Raji (cell line): ENCODE measurements around the gene SLC7A5.

Experiments used
- POLR2A ChIP-seq: IDR thresholded peaks from 2 replicates; pipeline ENCODE4 v1.6.1; 2011; ENCODE audit warnings: low read depth, low read length, control low read depth; ENCODE audit not compliant: insufficient read depth

SLC7A5 gene

GRCh38 chr16:87830673-87831420 is 38.5 kb downstream of the SLC7A5 start:
- no peak for TF ChIP-seq POLR2A

GRCh38 chr16:87829988-87830672 is 39.2 kb downstream of the SLC7A5 start:
- no peak for TF ChIP-seq POLR2A

DNA sequence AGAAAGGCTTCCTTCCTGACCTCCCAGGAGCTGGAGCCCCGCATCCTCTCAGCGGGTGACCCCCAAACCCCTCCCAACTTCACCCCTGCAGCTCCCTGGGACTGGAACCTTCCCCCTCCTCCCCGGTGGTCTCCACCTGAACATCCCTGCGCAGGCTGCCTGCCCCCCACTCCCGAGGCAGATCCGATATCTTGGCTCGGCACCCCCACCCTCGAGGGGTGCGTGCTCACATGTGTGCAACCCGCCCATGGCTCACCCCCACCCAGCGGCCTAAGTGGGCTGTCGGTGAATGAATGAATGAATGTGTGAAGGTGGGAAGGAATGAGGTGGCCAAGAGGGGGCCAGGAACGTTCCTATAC is 39.7 kb downstream of the SLC7A5 start:
- TF ChIP-seq POLR2A: no peak

GRCh38 chr16:87828907-87829621 is 40.2 kb downstream of the SLC7A5 start:
- TF ChIP-seq POLR2A: no peak

GRCh38 chr16:87828071-87828906 is 41.0 kb downstream of the SLC7A5 start:
- no peak for TF ChIP-seq POLR2A

GRCh38 chr16:87826798-87827587 is 42.3 kb downstream of the SLC7A5 start:
- no peak for TF ChIP-seq POLR2A

DNA sequence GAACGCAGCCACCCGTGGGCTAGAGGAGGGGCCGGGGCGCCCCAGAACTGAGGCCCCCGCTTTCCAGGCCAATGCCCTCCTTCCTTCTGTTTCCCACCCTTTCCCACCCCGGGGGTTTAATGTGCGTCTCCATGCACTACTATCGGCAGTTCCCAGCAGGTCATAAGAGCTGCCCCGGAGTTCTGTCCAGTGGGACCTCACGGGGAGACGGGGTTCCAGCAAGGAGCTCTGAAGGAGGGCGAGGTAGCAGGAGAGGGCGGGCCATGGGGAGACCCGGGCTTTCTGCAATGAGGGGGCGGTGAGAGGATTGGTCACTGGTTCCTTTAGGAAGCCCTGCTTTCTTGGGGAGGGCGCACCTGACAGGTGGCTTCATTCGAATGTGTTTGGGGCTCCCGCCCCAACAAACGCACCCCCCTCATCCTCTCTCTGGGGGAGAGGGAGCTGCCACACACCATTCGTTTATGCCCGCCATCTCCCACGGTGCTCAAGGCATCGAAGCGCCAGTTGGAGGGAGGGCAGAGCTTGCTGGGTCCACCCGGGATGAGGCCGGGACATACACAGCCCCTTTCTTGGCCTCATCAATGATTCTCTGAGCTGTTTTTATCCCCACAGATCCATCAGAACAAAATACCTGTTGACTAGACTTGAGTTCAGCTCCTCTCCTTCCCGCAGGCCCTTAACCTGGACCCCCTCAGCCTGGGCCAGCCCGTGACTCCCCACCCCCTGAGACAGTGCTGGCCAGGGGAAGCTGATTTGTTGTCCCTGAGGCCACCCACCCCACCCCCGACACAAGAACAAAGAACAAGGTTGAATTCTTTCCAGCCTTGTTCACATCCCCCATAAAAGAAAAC is 44.1 kb downstream of the SLC7A5 start:
- TF ChIP-seq POLR2A: no peak

GRCh38 chr16:87824016-87824990 is 45.0 kb downstream of the SLC7A5 start:
- no peak for TF ChIP-seq POLR2A

- no peak for TF ChIP-seq POLR2A
These were observed 46.0 kb downstream of the SLC7A5 start for GRCh38 chr16:87823181-87823929.

GRCh38 chr16:87822108-87822970 is 47.0 kb downstream of the SLC7A5 start:
- no peak for TF ChIP-seq POLR2A
